Mesothelial cell of epicardium (in vitro differentiated cells): Measurements from ENCODE around the gene PLCL2. TPM values are rescaled to one million over a fixed set of nuclear protein-coding genes. Genes with fewer than 3 reads are reported as not detected.
A peak's percentile ranks its signal among the peaks of the same experiment; 100 is the strongest.

Experiments used
- DNase-seq, 2 experiments: peaks; one replicate each; pipeline ENCODE4 v3.0.0; 2021; ENCODE audit warnings: low spot score in 2 of 2; ENCODE audit not compliant: unreplicated experiment in 2 of 2
- H3K27ac Mint-ChIP-seq: 2 replicates; pipeline ENCODE4 v1.8.0; 2021; ENCODE audit warnings: mixed read lengths
- H3K27me3 Mint-ChIP-seq: 2 replicates; pipeline ENCODE4 v1.8.0; 2021; ENCODE audit warnings: low read depth, mixed read lengths
- H3K36me3 Mint-ChIP-seq: 2 replicates; pipeline ENCODE4 v1.8.0; 2021; ENCODE audit warnings: mixed read lengths
- H3K4me1 Mint-ChIP-seq: 2 replicates; pipeline ENCODE4 v1.8.0; 2021; ENCODE audit warnings: mixed read lengths
- H3K4me3 Mint-ChIP-seq: 2 replicates; pipeline ENCODE4 v1.8.0; 2021; ENCODE audit warnings: mild to moderate bottlenecking, moderate library complexity, mixed read lengths
- H3K9me3 Mint-ChIP-seq: 2 replicates; pipeline ENCODE4 v1.8.0; 2021; ENCODE audit warnings: mixed read lengths
- CTCF ChIP-seq: fragments of 200-600 bp; sonication (generic); IDR thresholded peaks from one replicate; pipeline ENCODE4 v1.5.0; 2021; ENCODE audit warnings: antibody characterized with exemption; ENCODE audit not compliant: unreplicated experiment
- total RNA-seq: library from RNA; stranded (reverse); gene quantifications from 3 replicates; pipeline ENCODE4 v1.2.1, GENCODE V29; 2021

Gene PLCL2
- 3.6 to 3.7 TPM (median 3.6 TPM) in 3 replicates for total RNA-seq

- H3K4me1 Mint-ChIP-seq: peaks cover 31% of the 10 kb centered on the region
- H3K9me3 Mint-ChIP-seq: no peaks in the 10 kb centered on the region
- peak within 1 kb of the TSS; percentile 70 for H3K27ac Mint-ChIP-seq
- peak; percentile 26 to 60 for DNase-seq
- peak within 1 kb of the TSS; percentile 89 for H3K4me3 Mint-ChIP-seq
- H3K27me3 Mint-ChIP-seq: peaks cover 44% of the 10 kb centered on the region
- TF ChIP-seq CTCF: no peak
- no peaks in the 10 kb centered on the region for H3K36me3 Mint-ChIP-seq
Measured at GRCh38 chr3:16884748-16885592, at the start of gene PLCL2. PLCL2 (plus strand) TSS chr3:16884955; CDS start chr3:16885040, 85 bp downstream.

DNA sequence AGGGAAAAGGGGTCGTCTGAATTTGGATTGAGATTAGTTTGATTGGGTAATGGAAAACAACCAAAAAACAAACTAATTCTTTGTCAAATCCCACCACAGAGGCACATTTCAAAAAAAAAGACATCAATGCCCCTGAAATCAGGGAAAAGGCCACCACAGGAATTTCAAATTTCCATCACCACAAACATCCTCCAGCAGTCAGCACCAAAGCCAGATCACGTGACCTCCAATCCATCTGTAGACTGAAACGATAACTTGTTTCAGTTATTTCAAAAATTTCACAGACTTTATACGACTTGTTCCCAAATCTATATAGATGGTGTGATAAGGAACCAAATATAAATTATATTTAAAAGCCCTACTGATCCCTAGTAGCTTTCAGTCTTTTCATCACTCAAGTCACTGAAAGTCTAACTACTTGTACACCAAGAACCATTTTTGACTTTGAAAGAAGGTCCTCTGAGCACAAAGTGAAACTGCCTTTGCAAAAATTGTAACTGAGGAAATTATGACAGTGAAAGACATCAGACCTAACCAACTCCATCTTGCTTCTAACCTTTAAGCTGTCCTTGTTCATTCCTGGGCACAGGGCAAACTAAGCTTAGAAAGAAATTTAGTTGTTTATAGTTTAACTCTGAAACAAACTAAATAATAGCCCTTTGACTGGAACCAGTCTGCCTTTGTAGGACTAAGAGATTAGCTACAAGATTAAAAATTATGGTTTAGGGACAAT is 48.1 kb upstream of the PLCL2 start:
- TF ChIP-seq CTCF: no peak
- H3K4me3 Mint-ChIP-seq: no peak overlapping the region
- peaks cover 7% of the 10 kb centered on the region for H3K27me3 Mint-ChIP-seq
- no peaks in the 10 kb centered on the region for H3K36me3 Mint-ChIP-seq
- no peak for DNase-seq
- peaks cover 6% of the 10 kb centered on the region for H3K4me1 Mint-ChIP-seq
- no peak overlapping the region for H3K27ac Mint-ChIP-seq
- H3K9me3 Mint-ChIP-seq: no peaks in the 10 kb centered on the region

GRCh38 chr3:16837602-16838001 is 47.2 kb upstream of the PLCL2 start:
- no peak for DNase-seq
- H3K9me3 Mint-ChIP-seq: no peaks in the 10 kb centered on the region
- no peak overlapping the region for H3K27ac Mint-ChIP-seq
- H3K4me1 Mint-ChIP-seq: peaks cover 6% of the 10 kb centered on the region
- no peak for TF ChIP-seq CTCF
- no peaks in the 10 kb centered on the region for H3K36me3 Mint-ChIP-seq
- H3K27me3 Mint-ChIP-seq: peaks cover 9% of the 10 kb centered on the region
- no peak overlapping the region for H3K4me3 Mint-ChIP-seq

DNA sequence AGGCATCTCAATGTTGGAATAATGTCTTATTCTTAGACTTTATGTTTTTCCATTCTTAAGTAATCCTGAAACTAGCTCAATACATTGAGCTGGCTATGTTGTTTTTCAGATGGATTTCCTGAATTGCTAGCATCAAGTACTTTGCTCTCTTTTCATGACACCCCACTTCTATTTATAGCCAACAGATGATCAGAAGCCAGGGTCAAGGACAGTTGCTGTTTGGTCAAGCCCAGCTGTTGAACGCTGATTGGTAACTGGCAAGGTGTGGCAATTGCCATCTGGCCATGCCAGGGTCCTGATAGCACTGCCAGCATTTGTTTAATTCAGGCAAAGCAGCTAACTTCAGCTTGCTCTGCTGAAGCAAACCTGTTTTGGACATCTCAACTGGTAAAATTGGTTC is 46.2 kb upstream of the PLCL2 start:
- Mint-ChIP-seq H3K27me3 (peaks cover 9% of the 10 kb centered on the region), H3K4me3 (no peak overlapping the region), H3K27ac (no peak overlapping the region), H3K9me3 (no peaks in the 10 kb centered on the region), H3K4me1 (peaks cover 6% of the 10 kb centered on the region), H3K36me3 (no peaks in the 10 kb centered on the region)
- TF ChIP-seq CTCF: no peak
- no peak for DNase-seq

DNA sequence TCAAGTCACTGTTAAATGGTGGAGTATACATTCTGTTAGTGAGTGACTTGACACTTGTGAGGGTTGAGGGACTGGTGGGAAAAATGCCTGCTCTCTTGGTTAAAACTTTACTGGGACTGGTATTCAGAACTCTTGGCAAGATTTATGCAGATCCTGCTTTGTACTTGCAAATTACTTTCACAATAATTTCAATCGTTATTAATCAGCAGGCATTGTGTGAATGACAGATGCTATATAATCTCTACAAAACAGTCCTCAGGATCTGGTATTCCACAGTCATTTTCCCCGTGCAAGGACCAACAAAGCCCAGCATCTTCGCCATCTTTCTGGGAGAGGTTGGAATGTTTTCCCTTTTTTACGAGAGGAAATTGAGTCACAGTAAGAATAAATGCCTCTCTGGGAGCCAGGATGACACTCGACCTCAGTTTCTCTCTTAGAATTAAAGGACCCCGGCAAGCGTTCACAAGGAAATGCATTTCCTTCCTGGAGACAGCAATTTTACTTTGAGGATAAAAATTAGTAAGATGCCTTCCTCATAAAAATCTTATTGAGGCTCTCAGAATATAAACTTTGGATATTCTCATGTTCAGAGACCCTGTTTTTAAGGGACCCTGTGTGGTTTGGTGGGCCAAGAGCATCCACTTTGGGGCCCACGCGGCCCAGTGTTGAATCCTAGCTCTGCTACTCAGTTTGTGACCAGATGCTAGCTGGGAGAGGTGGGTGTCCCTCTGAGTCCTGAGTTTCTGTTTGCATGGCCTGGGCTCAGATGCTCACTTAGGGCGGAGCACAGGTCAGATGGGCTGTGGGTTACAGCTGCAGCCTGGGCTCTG is 45.3 kb upstream of the PLCL2 start:
- no peak overlapping the region for H3K4me3 Mint-ChIP-seq
- TF ChIP-seq CTCF: no peak
- peaks cover 8% of the 10 kb centered on the region for H3K27me3 Mint-ChIP-seq
- no peak for DNase-seq
- H3K4me1 Mint-ChIP-seq: peaks cover 6% of the 10 kb centered on the region
- no peaks in the 10 kb centered on the region for H3K36me3 Mint-ChIP-seq
- H3K27ac Mint-ChIP-seq: no peak overlapping the region
- H3K9me3 Mint-ChIP-seq: no peaks in the 10 kb centered on the region
